NCI-H82 (cell line): ENCODE measurements around the gene SMARCD1.

Experiments used
- DNase-seq: peaks from one replicate; lab custom pipeline; 2025; lab: John Stamatoyannopoulos, UW

SMARCD1 gene

GRCh38 chr12:50104417-50105366 is 19.6 kb downstream of the SMARCD1 start:
- DNase-seq: no peak

GRCh38 chr12:50105913-50106450 is 20.8 kb downstream of the SMARCD1 start:
- DNase-seq: no peak

GRCh38 chr12:50106907-50107306 is 21.8 kb downstream of the SMARCD1 start:
- DNase-seq: no peak

- no peak for DNase-seq
Measured at GRCh38 chr12:50107416-50108268, 22.5 kb downstream of the SMARCD1 start.

- peak; percentile 46 for DNase-seq
Measured at GRCh38 chr12:50109319-50109718, 24.2 kb downstream of the SMARCD1 start.

GRCh38 chr12:50110127-50110761 is 25.1 kb downstream of the SMARCD1 start:
- DNase-seq: peak; percentile 76

- peak; percentile 51 for DNase-seq
Measured at GRCh38 chr12:50110762-50111351, 25.7 kb downstream of the SMARCD1 start.

- DNase-seq: no peak
Measured at GRCh38 chr12:50111395-50111692, 26.2 kb downstream of the SMARCD1 start.

GRCh38 chr12:50111693-50112455 is 26.7 kb downstream of the SMARCD1 start, which contains the start of gene COX14:
TSS of gene COX14 (plus strand) at chr12:50112236. CDS start at chr12:50120044, 7,808 bp downstream.
- DNase-seq: peak; percentile 100

- peak; percentile 88 for DNase-seq
Measured at GRCh38 chr12:50112456-50113218, 27.5 kb downstream of the SMARCD1 start.

GRCh38 chr12:50117057-50117622 is 32.0 kb downstream of the SMARCD1 start:
- no peak for DNase-seq

- no peak for DNase-seq
Measured at GRCh38 chr12:50119387-50119786, 34.2 kb downstream of the SMARCD1 start.

- DNase-seq: peak; percentile 98
Measured at GRCh38 chr12:50120521-50120920, 35.4 kb downstream of the SMARCD1 start.

GRCh38 chr12:50120953-50121352 is 35.8 kb downstream of the SMARCD1 start:
- DNase-seq: no peak

GRCh38 chr12:50121641-50122040 is 36.5 kb downstream of the SMARCD1 start:
- DNase-seq: no peak

- DNase-seq: peak; percentile 67
Measured at GRCh38 chr12:50123203-50123602, 38.1 kb downstream of the SMARCD1 start.

- peak; percentile 25 for DNase-seq
Measured at GRCh38 chr12:50127546-50127945, 42.4 kb downstream of the SMARCD1 start.

- no peak for DNase-seq
Measured at GRCh38 chr12:50129290-50129689, 44.1 kb downstream of the SMARCD1 start.

GRCh38 chr12:50132505-50133135 is 47.5 kb downstream of the SMARCD1 start:
- DNase-seq: peak; percentile 71
